ENCODE results near the gene XPO5.
"Not testable (repeated sequence)": the region's sequence is repeated elsewhere in the genome, so short reads cannot be mapped to it uniquely, and the experiment has no call there.

XPO5 gene

DNA sequence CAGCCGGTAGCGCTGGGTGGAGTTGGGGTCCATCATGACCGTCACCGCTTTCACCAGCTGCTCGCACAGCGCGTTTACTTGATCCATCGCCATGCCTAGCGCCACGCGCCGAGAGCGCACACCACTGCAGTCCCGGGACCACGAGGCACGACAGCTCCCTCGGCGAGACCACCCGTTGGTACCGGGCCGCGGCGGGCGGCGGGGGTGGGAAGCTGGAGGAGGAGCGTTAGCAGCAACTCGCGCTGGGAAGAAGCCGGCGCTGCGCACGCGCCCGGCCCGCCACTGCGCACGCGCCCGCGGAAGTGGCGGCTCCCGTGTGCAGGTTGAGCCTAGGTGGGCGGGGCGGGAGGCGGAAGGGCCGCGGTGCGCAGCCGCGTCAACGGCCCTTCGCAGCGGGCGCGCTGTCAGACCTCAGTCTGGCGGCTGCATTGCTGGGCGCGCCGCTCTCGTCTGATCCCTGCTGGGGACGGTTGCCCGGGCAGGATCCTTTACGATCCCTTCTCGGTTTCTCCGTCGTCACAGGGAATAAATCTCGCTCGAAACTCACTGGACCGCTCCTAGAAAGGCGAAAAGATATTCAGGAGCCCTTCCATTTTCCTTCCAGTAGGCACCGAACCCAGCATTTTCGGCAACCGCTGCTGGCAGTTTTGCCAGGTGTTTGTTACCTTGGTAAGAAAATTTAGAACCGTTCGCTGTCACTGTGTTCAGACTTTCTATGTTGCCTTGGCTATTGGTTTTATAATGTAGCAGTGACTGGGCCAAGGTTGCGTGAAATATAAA lies at the start of gene XPO5, which contains the start of gene POLH:
TSS of gene XPO5 (minus strand) at position 267 of the 780 bp plus-strand sequence. CDS start at position 93, 174 bp downstream.
TSS of gene POLH (plus strand) at position 414 of the 780 bp plus-strand sequence. CDS start 6,135 bp downstream, outside the sequence.
- DNase-seq (ENCODE audit: low spot score) = peak; percentile 100

DNA sequence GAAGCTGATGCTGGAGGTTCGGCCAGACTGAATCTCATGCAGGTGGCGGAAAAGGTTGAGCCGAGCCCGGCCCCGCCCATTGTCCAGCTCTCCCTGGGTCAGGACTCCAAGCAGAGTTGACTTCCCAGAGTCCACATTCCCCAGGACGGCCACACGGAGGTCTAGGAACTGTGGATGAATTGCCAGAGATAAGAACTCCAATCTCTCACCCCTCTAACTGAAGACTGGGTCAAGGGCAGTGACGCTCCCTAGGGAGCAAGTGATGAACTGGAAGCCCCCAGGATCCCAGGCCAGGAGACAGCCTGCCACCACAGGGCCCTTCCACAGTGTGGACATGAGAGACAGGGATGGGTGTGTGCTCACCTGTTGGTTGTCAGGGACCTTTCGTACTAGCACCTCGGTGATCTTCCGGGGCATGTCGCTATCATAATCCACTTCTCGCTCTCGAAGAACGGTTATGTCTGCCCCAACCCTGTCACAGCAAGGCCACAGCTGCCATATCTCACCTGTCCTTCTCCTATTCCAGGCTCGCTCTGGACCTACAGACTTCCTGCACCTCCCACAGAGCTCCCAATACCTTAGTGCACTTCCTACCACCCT lies 49.7 kb upstream of the XPO5 start:
- no peak for DNase-seq (ENCODE audit: low spot score)

DNA sequence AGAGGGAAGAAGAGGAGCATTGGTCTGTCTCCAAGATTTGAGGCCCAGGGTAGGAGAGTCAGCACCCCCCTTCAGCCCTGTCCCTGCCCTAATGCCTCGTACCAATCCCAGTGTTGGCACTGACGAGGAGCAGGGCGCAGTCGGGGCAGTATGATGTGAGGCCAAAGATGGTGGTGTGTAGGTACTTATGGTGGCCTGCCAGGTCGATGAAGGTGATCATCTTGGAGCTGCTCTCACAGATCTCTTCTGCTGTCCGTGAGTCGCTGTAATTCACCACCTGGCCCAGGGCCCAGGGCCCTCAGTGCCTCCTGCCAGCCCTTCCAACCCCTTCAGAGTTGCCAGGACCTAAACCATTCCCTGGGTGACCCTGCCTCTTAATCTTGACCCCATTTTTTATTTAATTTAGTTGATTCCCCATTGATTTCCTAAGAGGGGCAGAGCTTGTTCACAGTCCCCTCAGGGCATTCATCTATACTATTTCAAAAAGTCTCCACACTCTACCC lies 49.0 kb upstream of the XPO5 start:
- no peak for DNase-seq (ENCODE audit: low spot score)

DNA sequence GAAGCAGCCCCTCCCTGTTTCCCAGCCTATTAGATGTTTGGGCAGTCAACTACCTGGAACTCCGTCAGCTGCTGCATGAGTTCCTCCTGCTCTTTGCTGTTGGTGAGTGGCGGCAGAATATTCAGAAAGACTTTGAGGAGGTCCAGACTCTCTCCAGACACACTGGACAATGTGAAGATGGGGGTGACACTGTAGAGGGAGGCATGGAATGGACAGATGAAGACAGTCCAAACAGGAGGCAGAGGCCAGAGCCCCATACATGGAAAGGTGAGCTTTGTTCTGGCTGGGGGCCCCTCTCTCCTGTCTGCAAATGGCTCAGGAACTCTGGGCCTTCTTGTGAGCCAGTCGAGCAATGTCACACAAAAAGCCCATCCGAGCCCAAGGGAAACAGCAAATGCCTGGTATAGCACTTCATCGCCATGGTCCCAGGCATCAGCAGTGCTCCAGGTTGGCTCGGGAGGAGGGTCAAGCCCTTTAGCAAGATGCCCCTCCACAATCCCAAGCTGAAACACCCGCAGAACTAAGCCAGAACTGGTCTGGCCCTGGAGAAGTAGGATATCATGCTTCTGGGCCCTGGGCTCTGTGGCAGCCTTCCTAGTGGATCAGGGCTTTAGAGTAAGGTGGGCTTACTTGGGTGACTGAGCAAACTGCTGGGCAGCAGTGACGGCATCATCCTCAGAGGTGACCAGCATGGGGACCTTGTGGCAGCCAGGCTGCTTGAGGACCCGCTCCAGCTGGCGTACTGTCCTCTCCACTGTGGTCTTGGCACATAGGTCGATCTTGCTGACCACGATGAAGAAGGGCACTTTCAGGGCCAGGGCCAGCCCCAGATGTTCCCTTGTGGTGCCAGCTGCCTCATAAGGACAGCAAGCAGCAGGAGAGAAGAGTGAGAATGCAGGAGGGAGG lies 48.3 kb upstream of the XPO5 start:
- no peak for DNase-seq (ENCODE audit: low spot score)

DNA sequence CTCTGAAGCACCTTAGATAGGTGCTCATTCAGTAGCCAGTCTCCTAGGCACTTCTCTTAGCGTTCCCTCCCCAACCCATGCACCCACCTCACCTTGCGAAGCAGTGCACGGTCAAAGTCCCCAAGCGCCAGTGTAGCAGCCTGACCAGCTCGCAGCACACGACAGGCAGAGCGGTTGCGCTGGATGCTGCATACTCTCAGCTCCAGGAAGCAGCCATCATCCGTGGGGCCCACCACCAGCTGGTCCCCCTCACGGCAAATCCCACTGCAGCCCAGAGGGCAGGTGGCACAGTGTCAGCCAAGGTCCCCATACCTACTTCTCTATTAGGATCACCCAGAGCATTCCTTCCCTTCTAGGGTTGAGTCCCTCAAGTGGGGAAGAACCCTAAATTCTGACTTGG lies 46.7 kb upstream of the XPO5 start:
- no peak for DNase-seq (ENCODE audit: low spot score)

DNA sequence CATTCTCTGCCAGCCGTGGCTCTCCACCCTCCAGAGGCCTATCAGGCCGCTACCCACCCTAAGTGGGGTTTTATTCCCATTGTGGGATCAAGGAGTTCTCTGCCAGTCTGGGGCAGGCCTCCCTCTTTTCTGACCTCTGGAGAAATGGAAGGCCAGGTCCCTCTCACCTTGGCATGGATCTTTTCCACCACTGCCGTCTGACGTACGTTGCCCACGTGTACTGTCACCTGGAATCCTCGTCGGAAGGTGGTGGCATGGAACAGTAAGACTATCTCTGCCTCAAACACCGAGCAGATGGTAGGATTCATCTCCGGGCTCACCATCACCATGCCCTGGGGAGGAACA lies 46.0 kb upstream of the XPO5 start:
- DNase-seq (ENCODE audit: low spot score) = no peak

DNA sequence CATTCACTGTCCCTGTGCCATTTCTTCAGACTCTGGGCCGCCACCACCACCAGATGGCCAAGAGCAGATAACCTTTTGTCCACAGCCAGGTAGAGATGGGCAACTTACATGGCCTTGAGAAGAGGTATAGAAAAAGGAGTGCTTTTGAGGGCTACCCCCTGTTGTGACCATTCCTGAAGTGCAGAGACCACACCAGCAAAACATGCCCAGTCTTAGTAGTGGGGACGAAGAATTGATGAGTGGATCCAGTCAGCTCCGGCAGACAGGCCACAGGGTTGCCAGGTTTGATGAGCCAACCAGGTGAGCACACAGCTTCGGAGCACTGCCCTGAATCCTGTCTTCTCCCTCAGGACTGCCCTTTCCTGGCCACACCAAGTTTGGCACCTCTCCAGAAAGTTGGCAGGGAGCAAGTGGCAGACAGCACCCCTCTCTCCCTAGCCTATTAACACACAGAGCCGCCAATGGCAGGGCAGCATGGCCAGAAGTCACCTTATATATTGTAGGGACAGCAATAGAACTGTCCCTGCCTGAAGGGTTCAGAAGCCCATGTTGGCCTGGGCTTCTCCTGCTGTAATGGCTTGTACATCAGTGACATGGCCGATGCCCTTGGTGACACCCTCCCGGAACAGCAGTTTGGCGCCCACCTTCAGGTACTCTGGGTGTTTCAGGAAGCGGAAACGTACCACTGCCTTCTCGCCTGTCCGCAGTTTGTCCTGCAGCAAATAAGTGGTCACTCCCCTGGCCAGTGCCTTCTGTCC lies 45.4 kb upstream of the XPO5 start:
- DNase-seq (ENCODE audit: low spot score) = no peak

DNA sequence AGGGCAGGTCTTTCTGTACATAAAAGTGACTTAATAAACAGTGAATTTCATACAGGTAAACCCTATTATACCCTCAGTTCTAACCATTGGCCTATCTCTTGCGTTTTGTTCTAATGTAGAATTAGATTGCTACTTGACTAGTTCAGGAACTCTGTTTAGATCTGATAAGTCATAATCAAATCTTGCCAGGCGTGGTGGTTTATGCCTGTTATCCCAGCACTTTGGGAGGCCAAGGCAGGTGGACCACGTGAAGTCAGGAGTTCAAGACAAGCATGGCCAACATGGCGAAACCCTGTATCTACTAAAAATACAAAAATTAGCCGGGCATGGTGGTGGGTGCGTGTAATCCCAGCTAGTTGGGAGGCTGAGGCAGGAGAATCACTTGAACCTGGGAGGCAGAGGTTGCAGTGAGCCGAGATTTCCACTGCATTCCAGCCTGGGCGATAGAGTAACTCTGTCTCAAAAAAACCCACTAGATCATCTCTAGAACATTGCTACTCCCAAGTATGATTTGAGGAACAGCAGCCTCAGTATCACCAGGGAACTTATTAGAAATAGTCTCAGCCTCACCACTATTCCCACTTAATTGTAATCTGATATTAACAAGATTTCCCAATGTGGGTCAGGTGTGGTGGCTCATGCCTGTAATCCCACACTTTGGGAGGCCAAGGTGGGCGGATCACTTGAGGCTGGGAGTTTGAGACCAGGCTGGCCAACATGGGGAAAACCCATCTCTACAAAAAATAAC lies 41.1 kb upstream of the XPO5 start:
- DNase-seq (ENCODE audit: low spot score) = no peak

DNA sequence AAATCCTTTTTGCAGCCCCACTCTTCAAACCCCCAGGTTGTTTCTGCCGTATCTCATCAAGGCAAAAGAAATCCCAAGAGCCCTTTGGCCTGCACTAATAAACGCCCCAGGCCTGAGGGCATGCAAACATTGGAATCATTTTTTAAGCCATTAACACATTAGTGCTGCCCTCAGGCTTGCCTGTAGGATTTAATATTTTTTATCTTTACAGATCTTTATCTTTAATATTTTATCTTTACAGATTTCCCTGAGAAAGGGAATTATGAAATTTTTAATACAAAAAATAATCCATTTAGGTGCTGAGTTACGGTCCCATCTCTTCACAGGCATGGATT lies 38.5 kb upstream of the XPO5 start:
- no peak for DNase-seq (ENCODE audit: low spot score)

DNA sequence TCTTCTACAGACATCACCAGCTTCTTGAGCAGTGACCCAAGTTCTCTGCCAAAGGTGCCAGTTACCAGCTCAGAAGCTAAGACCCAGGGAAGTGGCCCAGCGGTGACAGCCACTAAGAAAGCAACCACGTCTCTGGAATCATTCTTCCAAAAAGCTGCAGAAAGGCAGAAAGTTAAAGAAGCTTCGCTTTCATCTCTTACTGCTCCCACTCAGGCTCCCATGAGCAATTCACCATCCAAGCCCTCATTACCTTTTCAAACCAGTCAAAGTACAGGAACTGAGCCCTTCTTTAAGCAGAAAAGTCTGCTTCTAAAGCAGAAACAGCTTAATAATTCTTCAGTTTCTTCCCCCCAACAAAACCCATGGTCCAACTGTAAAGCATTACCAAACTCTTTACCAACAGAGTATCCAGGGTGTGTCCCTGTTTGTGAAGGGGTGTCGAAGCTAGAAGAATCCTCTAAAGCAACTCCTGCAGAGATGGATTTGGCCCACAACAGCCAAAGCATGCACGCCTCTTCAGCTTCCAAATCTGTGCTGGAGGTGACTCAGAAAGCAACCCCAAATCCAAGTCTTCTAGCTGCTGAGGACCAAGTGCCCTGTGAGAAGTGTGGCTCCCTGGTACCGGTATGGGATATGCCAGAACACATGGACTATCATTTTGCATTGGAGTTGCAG lies 38.0 kb upstream of the XPO5 start:
- peak; percentile 17 for DNase-seq (ENCODE audit: low spot score)

DNA sequence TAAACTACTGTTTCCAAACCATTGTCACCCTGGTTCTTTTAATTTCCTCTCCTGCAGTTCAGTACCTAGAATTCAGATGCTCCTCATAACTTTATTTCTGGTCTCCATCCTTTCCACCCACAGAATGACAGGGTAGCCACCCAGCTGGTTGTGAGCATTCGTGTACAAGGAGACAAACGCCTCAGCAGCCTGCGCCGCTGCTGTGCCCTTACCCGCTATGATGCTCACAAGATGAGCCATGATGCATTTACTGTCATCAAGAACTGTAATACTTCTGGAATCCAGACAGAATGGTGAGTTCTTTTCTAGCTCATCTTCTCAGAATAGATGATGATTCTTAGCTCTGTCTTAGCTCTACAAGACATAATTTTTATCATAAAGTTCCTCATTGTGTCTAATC lies 34.6 kb upstream of the XPO5 start:
- DNase-seq (ENCODE audit: low spot score) = no peak

DNA sequence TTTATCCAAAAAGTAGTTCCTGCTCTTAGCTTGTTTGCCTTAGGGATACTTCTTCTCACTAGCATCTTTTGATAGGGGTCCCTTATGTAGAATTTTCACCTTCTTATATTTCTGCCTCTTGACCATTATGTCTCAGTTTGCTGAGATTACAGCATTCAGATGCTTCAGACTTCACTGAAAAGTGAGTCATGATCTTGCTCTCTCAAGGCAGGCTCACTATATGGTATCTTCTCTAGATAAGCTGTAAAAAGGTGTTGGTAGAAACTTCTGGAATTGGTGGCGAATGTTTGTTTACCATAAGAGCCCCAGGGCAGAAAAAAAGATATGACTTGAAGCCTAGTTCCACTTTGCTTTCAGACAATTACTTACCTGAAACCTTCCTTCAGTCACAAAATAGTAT lies 33.6 kb upstream of the XPO5 start:
- DNase-seq (ENCODE audit: low spot score) = no peak

DNA sequence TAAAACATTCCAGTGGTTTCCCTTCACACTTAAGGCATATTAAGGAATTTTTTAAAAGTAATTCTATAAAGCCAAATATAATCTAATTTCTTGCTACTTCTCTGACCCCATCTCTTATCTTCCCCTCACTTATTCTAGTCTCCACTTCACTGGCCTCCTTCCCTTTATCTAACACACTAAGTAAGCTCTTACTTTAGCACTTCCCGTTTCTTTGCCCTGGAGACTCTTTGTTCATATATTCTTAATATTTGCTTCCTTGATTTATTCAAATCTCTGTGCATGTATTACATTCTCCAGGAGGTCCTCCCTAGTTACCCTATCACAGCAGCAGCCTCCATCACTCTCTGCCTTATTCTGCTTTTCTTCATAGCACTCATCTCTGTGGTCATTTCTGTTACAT lies 33.0 kb upstream of the XPO5 start:
- no peak for DNase-seq (ENCODE audit: low spot score)

DNA sequence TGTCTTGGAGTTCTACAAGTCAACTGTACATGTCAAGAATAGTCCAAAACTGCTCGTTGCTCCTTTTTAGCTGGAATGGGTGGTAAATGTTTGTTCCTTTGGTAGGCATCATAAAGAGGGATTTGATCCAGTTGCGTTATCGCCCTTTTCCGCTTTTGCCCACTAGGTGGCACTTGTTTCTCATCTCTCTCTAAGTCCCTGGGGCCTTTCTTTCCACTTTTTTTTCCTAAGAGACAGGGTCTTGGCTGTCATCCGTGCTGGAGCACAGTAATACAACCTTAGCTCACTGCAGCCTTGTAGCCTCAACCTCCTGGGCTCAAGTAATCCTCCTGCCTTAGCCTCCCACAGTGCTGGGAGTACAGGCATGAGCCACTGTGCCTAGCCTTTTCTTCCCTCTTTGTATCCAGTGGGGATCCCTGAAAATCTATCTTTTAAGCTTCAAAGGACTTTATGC lies 32.5 kb upstream of the XPO5 start:
- DNase-seq (ENCODE audit: low spot score) = peak; percentile 70

DNA sequence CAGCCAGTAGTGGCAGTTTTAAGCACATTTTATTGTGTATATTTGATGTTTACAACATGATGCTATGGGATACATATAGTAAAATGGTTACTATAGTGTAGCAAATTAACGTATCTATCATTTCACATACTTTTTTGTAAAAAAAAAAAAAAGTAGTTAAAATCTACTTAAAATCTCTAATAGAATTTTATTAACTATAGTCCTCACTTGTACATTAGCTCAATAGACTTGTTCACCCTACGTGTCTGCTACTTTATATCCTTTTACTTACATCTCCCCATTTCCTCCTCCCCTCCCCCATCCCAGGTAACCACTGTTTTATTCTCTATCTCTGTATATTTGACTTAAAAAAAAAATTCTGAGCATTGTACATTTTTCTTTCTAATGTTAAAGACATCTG lies 30.2 kb upstream of the XPO5 start:
- DNase-seq (ENCODE audit: low spot score) = no peak

DNA sequence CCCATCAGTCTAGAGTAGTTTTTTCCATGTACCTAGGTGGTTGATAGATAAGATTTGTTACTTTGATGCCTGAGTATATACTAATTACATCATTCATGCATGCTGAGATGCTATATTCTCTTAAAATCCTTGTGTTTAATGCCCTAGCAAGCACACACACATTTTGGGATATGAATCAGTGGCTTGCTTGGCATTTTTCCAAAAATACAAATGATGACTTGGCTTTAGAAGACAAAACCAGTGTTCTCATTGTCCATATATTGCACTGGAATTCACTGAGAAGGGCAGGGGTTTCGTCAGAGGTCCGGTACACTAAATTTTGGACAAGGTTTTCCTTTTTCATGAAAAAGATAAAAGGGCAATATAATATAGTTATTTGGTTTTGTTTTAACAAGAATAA lies 28.3 kb upstream of the XPO5 start:
- DNase-seq (ENCODE audit: low spot score) = no peak

DNA sequence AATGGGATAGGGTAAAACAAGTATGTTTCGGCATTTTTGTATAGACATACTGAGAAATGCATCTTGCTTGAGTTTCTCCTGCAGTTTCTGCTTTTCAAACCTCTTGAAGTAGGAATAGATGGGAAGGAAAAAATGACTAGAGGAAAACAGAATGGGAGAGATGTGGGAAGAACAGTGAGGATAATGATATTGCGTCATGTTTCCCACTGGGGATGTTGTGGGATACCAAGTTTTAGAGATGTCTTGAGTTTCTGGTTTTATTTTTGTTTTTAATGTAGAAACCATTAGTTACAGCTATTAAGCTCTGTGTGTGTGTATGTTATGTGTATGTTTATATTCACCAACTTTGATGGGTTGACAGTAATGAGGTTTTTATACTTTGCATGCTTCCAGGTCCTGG lies 24.8 kb upstream of the XPO5 start:
- no peak for DNase-seq (ENCODE audit: low spot score)

DNA sequence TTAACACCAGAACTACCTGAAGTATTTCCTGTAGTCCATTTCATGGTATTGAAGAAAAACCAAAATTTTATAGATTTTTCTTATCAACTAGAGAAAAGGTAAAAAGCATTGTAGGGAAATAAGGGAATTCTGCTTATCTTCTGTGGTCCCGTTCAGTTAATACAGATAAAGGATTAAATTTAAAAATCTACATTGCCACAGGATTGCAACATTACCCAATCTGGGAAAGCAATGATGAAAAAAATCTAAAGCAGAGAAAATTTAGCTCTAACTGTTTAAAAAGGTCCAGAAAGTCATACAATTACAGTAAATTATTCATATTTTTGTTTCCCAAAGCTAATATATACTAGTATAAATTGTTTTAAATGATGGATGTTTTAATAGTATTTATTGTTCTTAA lies 18.1 kb upstream of the XPO5 start:
- no peak for DNase-seq (ENCODE audit: low spot score)

DNA sequence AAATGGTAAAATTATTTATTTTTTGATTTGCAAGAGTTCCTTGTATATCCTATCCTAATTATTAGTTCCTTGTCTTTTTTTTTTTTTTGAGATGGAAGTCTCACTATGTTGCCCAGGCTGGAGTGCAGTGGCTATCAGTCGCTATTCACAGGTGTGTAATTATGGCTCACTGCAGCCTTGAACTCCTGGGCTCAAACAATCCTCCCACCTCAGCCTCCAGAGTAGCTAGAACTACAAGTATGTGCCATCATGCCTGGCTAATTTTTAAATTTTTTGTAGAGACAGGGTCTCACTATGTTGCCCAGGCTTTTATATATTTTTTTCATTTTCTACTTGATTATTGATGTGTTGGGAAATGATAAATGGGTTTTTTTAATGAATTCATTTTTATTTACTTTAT lies 13.7 kb upstream of the XPO5 start:
- not testable (repeated sequence) for DNase-seq (ENCODE audit: low spot score)

DNA sequence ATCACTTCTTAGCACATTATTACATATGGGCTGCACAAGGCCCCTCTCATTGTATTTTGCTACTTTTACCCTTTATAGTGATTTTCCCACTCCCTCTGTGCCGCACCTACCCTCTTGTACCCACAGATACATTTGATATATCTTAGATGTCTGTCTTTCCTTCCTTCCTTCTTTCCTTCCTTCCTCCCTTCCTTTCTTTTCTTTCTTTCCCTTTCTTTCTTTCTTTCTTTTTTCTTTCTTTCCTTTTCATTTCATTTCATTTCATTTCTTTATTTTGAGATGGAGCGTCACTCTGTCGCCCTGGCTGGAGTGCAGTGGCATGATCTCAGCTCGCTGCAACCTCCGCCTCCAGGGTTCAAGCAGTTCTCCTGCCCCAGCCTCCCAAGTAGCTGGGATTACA lies 12.4 kb upstream of the XPO5 start:
- no peak for DNase-seq (ENCODE audit: low spot score)
